ENCODE data around the gene TRIM2. TPM values are rescaled to one million over a fixed set of nuclear protein-coding genes. Genes with fewer than 3 reads are reported as not detected.

Gene TRIM2
- polyA plus RNA-seq, 1 of the 3 experiments (the other 2 are of a cell fraction) = 16.4 TPM

- Histone ChIP-seq H3K79me2 (ENCODE audit: insufficient read depth) (no peaks in the 10 kb centered on the region), H3K4me3 (ENCODE audit: low read depth in 2 of 2, low read length in 1 of 2) (no peak overlapping the region), H3K36me3 (replicated peaks in 1 of 2; ENCODE audit: control insufficient read depth in 1 of 2, insufficient read depth in 2 of 2, low read length in 1 of 2) (no peaks in the 10 kb centered on the region), H3F3A (replicated peaks; ENCODE audit: insufficient read depth) (no peaks in the 10 kb centered on the region), H3K9ac (no peak overlapping the region), H3K27ac (ENCODE audit: low read depth in 2 of 2, low read length in 1 of 2) (no peak overlapping the region), H3K9me3 (no peaks in the 10 kb centered on the region), H3K9me2 (no peaks in the 10 kb centered on the region), H4K20me1 (ENCODE audit: insufficient read depth) (no peaks in the 10 kb centered on the region), H3K27me3 (ENCODE audit: insufficient read depth) (no peaks in the 10 kb centered on the region), H3K4me1 (ENCODE audit: control insufficient read depth in 1 of 2, insufficient read depth in 2 of 2, low read depth in 1 of 2, low read length in 1 of 2) (peaks cover 0 to 14% of the 10 kb centered on the region in 2 experiments; a peak in 1 of 4 replicates), H3K4me2 (no peak overlapping the region), H2AFZ (ENCODE audit: low read depth) (no peak overlapping the region)
- DNase-seq = no peak
- ChIA-PET CTCF (interaction anchor here (0.7 to 1.5 kb wide), 4 partner anchors 10 to 40 kb away, joined by 3 to 5 read pairs (median 4); no protein-coding TSS in a partner anchor), POLR2A (interaction anchor here (0.8 to 1.0 kb wide), 2 partner anchors 25 to 40 kb away, joined by 3 read pairs; no protein-coding TSS in a partner anchor)
- TF ChIP-seq TCF12 (IDR thresholded peaks at IDR 0.05) = no peak
- no peak for TF ChIP-seq FOXJ3 (CRISPR knock-in tag; IDR thresholded peaks at IDR 0.05)
- no peak for TF ChIP-seq PBX3 (IDR thresholded peaks at IDR 0.05)
- TF ChIP-seq SMC3 (IDR thresholded peaks at IDR 0.05; ENCODE audit: low read depth, low read length) = no peak
- TF ChIP-seq RFX5 (IDR thresholded peaks at IDR 0.05; ENCODE audit: low read length) = no peak
- TF ChIP-seq CTCF (IDR thresholded peaks at IDR 0.05) = no peak
- TF ChIP-seq REST (IDR thresholded peaks at IDR 0.05; ENCODE audit: low read depth, low read length) = no peak
- no peak for TF ChIP-seq EZH2phosphoT487 (IDR thresholded peaks at IDR 0.05; ENCODE audit: borderline replicate concordance, low read depth)
- no peak for TF ChIP-seq MXI1 (IDR thresholded peaks at IDR 0.05; ENCODE audit: low read depth, low read length)
- no peak for TF ChIP-seq FOSL2 (IDR thresholded peaks at IDR 0.05; ENCODE audit: borderline replicate concordance, low read depth)
- no peak for TF ChIP-seq POLR2AphosphoS5 (IDR thresholded peaks at IDR 0.05; ENCODE audit: low read depth, low read length)
- no peak for TF ChIP-seq YY1 (IDR thresholded peaks at IDR 0.05; ENCODE audit: low read depth)
- TF ChIP-seq IRF3 (IDR thresholded peaks at IDR 0.05; ENCODE audit: low read depth, low read length) = no peak
- no peak for TF ChIP-seq TEAD4 (IDR thresholded peaks at IDR 0.05; ENCODE audit: borderline replicate concordance, insufficient read depth)
- TF ChIP-seq NRF1 (IDR thresholded peaks at IDR 0.05; ENCODE audit: low read depth, low read length) = no peak
- no peak for TF ChIP-seq EP300 (IDR thresholded peaks at IDR 0.05; ENCODE audit: borderline replicate concordance in 1 of 2, low read depth in 1 of 2, low read length in 1 of 2)
- TF ChIP-seq RXRA (IDR thresholded peaks at IDR 0.05; ENCODE audit: borderline replicate concordance, low read depth) = no peak
- no peak for TF ChIP-seq TAF1 (IDR thresholded peaks at IDR 0.05; ENCODE audit: borderline replicate concordance, low read depth, low read length)
- 86% methylated on average over 4 of the region's 4 CpGs for WGBS (ENCODE audit: low lambda C conversion rate)
Measured at GRCh38 chr4:153183146-153183545, 21.1 kb upstream of the TRIM2 start.
